HG02884 (cell line): Measurements from ENCODE around the gene COX10.
"Not testable (repeated sequence)": the region's sequence is repeated elsewhere in the genome, so short reads cannot be mapped to it uniquely, and the experiment has no call there.

Experiments used
- ATAC-seq: cut with Tn5 transposase; IDR thresholded peaks from one replicate; pipeline ENCODE4 v1.9.1; 2021; ENCODE audit warnings: mild to moderate bottlenecking, moderate library complexity; ENCODE audit not compliant: unreplicated experiment

Gene COX10

GRCh38 chr17:14201988-14202380, 132.7 kb downstream of the COX10 start:
- ATAC-seq, result no peak

DNA sequence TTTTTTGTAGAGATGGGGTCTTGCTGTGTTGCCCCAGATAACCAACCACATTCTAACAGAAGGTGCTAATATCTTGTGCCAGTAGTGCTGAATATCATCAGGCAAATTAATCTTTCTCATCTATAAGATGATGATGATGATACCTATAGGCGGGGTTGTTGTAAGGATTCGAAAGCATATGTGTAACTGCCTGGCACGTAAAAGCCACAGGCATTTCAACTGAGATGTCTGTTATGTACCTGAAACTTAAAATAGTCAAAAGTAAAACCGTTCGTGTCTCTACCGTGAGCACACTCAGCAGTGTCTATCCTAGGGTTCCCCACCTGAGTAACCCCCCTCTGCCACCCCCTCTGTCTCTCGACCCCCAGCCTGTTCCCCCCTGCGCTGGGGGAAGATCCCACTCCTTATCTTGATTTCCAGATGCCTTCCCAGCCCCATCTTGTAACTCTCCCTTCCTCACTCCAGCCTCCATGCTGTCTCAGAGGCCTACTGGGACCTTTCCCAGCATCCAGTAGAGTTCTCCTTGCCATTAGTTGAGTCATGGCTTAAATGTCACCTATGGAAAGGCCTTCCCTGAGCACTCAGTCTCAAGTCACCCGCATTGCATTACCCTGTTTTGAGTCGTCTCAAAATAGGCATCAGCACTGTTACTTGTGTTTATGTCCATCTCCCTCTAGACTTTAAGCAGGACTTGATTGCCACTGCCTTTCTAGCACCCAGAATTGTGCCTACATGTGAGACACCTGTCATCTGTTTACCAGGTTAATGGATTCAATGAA, 133.3 kb downstream of the COX10 start:
- no peak for ATAC-seq

GRCh38 chr17:14203388-14203787, 134.1 kb downstream of the COX10 start:
- no peak for ATAC-seq

DNA sequence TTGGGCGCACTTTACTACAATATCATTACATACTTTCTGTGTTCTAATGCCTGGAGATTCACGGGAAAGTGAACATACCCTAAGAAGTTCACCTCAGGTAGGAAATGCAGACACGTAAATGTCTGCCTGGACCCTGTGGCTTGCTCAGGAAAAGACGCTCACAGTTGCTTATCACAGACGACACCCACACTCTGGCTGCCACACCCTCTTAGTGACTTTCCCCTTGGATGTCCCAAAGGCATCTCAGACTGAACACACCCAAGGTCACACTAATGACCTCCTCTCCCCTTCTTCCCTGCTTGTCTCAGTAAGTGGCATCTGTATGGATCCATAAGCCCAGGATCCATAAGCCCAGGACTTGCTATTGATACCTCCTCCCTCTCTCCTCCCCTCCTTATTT, 134.8 kb downstream of the COX10 start:
- no peak for ATAC-seq

DNA sequence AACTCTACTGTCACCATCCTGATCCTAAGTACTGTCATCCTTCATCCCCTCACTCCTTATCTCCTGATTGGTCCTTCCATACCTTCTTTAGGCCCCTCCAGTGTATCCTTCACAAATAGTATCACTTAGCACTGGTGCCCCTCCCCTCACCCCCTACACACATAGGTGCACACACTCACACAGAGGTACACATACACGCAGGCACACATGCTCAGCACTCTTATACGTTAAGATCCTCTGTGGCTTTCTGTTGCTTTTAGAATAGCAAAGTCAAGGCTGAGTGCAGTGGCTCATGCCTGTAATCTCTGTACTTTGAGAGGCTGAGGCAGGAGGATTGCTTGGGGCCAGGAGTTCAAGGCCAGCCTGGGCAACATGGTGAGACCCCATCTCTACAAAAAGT, 135.2 kb downstream of the COX10 start:
- no peak for ATAC-seq

GRCh38 chr17:14205380-14205779, 136.1 kb downstream of the COX10 start:
- ATAC-seq, result no peak

DNA sequence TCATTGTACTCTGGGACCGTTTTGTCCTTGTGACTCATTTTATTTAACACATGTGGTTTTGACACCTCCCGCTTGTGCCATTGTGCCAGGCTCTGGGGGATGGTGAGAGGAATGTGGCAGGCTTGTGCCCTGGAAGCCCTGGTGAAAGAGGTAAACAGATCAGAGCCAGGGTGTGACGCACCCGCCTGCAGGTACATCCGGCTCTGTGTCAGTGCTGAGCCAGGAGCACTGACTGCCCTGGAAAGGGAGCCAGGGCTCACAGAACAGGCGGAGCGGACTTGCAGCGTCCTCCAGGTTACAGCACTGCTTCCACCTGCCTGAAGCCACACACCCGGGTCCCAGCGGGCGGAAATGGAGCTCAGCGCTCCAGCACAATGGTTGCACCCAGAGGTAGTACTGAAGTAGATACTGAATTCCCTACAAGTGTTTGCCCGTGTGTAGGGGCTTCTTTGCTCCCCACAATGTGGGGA, 136.7 kb downstream of the COX10 start:
- ATAC-seq, result no peak

DNA sequence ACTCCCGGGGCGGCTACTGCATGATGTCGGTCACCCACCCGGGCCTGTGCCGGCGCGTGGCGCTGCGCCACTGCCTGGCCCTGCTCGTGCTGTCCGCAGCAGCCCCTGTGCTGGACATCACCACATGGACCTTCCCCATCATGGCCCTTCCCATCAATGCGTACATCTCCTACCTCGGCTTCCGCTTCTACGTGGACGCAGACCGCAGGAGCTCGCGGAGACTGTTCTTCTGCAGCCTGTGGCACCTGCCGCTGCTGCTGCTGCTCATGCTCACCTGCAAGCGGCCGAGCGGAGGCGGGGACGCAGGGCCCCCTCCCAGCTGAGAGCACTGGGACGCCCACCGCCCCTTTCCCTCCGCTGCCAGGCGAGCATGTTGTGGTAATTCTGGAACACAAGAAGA, 137.6 kb downstream of the COX10 start:
- no peak for ATAC-seq

- no peak for ATAC-seq
Observed at GRCh38 chr17:14207791-14208190, 138.5 kb downstream of the COX10 start.

- no peak for ATAC-seq
Observed at GRCh38 chr17:14209215-14209614, 139.9 kb downstream of the COX10 start.

DNA sequence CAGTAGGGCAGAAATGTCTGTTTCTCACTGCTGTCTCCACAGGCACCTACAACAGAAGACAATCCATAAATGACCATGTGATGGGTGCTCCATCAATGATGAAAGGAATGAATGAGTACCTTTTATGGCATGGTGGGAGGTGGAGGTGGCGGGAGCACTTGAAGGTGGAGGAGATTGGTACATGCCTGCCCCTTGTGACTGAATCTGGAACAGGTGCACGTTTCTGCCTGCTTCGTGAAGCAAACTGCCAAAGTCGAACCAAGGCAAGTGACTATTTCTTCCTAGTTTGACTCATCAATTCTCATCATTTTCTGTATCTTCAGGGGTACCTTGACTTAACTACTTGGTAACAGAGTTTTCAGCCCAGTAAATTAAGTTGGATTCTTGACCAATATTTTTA, 141.9 kb downstream of the COX10 start:
- no peak for ATAC-seq

DNA sequence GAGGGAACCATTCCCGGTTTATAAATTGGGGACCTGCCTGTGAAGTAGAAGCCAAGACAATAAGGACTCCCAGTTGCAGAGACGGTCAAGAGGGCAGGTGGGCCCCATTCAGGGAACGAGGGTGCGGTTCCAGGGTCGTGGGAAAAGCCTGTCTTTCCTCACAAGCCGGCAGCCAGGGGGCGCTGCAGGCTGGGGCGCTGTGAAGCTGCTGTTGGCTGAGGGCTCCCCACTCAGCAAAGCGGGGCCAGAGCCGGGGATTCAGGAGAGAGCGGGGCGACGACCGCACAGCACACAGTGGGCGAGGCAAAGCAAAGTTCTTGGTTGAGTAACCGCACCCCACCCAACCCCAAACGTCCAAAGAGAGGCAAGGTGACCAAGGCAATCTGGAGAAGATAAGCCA, 142.5 kb downstream of the COX10 start:
- ATAC-seq, result no peak

DNA sequence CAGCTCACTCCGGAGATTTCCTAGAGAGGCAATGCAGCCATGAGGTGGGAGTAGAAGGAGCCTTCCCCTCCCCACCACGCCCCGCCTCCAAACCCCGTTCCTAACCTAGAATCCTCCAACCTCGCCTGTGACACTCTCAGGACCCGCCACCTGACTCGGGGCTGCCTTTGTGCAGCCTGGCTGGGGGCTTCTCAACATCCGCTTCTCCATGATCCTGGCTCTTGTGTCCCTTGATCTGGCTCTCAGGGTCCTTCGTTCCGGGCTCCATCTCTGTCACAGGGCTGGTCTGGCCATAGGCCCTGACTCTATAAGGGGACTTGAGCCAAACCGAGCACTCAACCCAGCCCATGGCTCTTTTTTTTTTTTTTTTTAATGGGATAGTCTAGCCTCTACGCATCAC, 143.1 kb downstream of the COX10 start:
- no peak for ATAC-seq

DNA sequence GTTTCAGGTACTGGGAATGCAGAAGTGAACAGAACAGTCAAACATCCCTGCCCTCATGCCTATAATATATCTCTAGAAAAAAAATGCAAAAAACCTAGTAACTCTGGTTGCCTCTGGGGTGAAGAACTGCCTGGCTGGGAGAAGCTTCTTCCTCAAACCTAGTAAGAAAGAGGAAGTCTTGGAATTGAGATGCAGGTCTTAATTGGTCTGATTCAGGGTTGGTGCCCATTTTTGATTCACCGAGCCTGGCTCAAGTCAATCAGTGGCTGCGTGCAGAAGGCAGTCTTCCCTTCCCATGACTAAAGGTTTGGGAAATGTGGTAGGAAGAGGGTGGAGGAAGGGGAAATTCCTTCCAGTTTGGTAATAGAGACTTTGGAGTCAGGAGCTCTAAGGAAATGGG, 145.0 kb downstream of the COX10 start:
- ATAC-seq, result no peak

DNA sequence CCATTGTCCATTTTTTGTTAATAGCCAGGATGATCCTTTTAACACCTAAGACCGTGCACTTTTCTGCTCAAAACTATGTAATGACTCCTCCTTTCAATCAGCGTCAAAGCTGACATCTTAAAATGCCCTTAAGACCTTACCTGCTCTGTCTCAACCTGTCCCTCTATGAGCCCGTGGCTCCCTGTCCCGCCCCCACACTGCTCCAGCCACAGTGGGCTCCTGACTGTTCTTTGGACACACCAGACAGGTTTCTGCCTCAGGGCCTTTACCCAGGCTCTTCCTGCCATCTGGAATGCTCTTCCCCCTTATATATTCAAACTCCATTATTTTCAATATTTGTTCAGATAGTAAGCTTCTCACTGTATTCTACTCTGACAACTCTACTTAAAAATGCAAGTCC, 153.3 kb downstream of the COX10 start:
- no peak for ATAC-seq

DNA sequence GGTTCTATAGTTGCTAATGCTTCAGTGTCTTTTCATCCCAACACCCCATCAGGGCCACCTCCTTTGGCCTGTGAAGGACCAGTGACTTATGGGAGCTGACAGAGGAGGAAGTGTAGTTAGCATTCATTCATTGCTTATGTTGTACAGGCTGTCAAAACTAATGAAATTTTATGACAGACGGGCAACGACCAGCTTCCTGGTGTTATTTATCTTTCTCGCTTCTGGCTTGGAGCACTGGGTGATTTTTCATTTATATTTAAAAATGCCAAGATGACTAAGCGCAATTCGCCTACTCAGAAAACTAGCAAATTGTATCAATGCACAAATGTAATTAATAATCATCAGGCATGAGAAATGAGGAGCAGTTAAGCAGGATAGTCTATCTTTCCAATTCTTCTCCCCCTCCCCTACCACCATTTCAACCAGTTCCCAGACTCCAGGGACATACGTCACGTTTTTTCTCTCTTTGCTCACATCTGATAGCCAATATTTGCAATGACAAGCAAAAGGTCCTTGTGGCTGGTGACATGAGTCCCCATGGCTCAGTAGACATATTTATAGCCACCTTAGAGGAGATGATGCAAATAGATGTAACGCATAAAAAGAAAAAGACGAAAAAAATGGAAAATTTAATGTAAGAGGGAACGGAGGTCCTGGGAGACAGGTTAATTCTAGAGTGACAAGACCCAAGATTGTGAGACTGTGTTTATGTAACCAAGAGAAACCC, 156.1 kb downstream of the COX10 start:
- no peak for ATAC-seq

GRCh38 chr17:14227052-14227451, 157.7 kb downstream of the COX10 start:
- ATAC-seq, result no peak

DNA sequence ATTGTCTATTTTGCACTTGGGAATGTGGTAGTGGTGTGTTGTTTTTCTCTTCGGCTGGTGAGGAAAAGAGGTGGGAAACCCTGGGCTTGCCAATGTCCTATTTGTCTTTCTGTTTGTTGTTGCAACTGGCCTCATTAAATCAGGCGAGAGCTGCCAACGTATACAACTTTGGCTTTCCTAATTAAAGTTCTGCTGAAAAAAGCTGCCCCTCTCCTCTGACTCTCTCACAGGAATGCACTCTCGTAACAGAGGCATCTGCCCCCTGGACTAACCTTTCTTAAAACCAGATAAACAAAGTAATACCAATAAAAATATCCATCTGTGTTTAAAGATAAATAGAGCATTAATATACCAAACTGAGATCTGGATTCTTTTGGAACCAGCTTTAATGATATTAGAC, 159.6 kb downstream of the COX10 start:
- ATAC-seq, result no peak

DNA sequence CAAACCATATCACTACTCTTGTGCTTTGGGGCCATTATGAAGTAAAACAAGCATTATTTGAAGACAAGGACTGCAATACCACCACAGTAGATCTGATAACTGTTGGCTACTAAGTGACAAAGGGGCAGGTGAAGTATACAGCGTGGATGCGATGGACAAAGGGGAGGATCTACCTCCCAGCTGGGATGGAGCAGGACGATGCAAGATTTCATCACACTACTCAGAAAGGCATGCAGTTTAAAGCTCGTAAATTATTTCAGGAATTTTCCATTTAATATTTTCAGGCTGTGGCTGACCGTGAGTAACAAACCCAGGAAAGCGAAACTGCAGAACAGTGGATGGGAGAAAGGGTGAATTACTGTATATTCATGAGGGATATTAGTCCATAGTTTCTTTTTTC, 161.9 kb downstream of the COX10 start:
- ATAC-seq, result not testable (repeated sequence)

GRCh38 chr17:14235047-14235446, 165.7 kb downstream of the COX10 start:
- ATAC-seq, result not testable (repeated sequence)

GRCh38 chr17:14236032-14236431, 166.7 kb downstream of the COX10 start:
- not testable (repeated sequence) for ATAC-seq

GRCh38 chr17:14236762-14237161, 167.5 kb downstream of the COX10 start, which contains the start of gene CDRT15:
Gene CDRT15, minus strand, starts transcription at chr17:14236862. Its CDS starts 29 bp downstream, at chr17:14236833.
- ATAC-seq, result not testable (repeated sequence)
